ENCODE data around the gene LIMCH1. TPM values are rescaled to one million over a fixed set of nuclear protein-coding genes. Genes with fewer than 3 reads are reported as not detected.
"Not testable (repeated sequence)": the region's sequence is repeated elsewhere in the genome, so short reads cannot be mapped to it uniquely, and the experiment has no call there.

The LIMCH1 gene
- total RNA-seq, 2 donors from 2014 or later: 9.3 to 24.1 TPM

DNA sequence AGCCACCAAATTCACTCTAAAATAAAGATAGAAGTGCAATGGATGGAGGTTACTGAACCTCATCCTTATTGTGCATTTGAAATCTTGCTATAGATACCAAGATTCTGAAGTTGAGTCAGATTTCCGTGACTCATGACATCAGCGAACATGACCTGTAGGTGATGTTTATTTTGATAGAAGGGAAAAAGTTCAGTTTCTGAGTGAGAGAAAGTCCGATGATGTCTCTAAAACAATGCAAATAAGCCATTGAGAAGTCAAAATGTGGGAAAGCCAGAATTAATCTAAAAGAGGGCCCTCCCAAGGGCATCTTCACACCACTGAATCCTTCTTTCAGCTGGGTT, 190.6 kb downstream of the LIMCH1 start:
- no peaks in the 10 kb centered on the region for H3K36me3 ChIP-seq (replicated peaks in 1 of 2; ENCODE audit: insufficient read depth in 1 of 2, low read depth in 2 of 2)
- no peaks in the 10 kb centered on the region for H3K27me3 ChIP-seq
- no peaks in the 10 kb centered on the region for H3K4me1 ChIP-seq
- no peak for ATAC-seq
- intact Hi-C loops (cut with DNase I): no loop called here
- H3K27ac ChIP-seq: no peak overlapping the region
- no peak overlapping the region for H3K4me3 ChIP-seq
- no peaks in the 10 kb centered on the region for H3K9me3 ChIP-seq
- 72 to 74% methylated on average over 3 of the region's 3 CpGs for WGBS, 2 donors
- no peak for DNase-seq
- TF ChIP-seq POLR2A (IDR thresholded peaks at IDR 0.05) (no peak), CTCF (IDR thresholded peaks at IDR 0.05) (no peak)

- Histone ChIP-seq H3K27ac (no peak overlapping the region), H3K4me3 (no peak overlapping the region), H3K27me3 (no peaks in the 10 kb centered on the region), H3K4me1 (no peaks in the 10 kb centered on the region), H3K9me3 (no peaks in the 10 kb centered on the region), H3K36me3 (replicated peaks in 1 of 2; ENCODE audit: insufficient read depth in 1 of 2, low read depth in 2 of 2) (no peaks in the 10 kb centered on the region)
- TF ChIP-seq CTCF (IDR thresholded peaks at IDR 0.05) (no peak), POLR2A (IDR thresholded peaks at IDR 0.05) (no peak)
- DNase-seq: no peak
- intact Hi-C loops (cut with DNase I): no loop called here
- 29 to 42% methylated on average over 12 of the region's 12 CpGs for WGBS, 2 donors
- no peak for ATAC-seq
These were observed 193.7 kb downstream of the LIMCH1 start for GRCh38 chr4:41731569-41732126.

- Histone ChIP-seq H3K9me3 (no peaks in the 10 kb centered on the region), H3K27me3 (no peaks in the 10 kb centered on the region), H3K27ac (no peak overlapping the region), H3K36me3 (replicated peaks in 1 of 2; ENCODE audit: insufficient read depth in 1 of 2, low read depth in 2 of 2) (no peaks in the 10 kb centered on the region), H3K4me1 (no peaks in the 10 kb centered on the region), H3K4me3 (no peak overlapping the region)
- intact Hi-C loops (cut with DNase I): no loop called here
- ATAC-seq (no peak), DNase-seq (no peak)
- no peak for TF ChIP-seq CTCF (IDR thresholded peaks at IDR 0.05)
- TF ChIP-seq POLR2A (IDR thresholded peaks at IDR 0.05): no peak
- WGBS, 2 donors: 49 to 57% methylated on average over 3 of the region's 3 CpGs
These were observed 196.4 kb downstream of the LIMCH1 start for GRCh38 chr4:41734371-41734770.

DNA sequence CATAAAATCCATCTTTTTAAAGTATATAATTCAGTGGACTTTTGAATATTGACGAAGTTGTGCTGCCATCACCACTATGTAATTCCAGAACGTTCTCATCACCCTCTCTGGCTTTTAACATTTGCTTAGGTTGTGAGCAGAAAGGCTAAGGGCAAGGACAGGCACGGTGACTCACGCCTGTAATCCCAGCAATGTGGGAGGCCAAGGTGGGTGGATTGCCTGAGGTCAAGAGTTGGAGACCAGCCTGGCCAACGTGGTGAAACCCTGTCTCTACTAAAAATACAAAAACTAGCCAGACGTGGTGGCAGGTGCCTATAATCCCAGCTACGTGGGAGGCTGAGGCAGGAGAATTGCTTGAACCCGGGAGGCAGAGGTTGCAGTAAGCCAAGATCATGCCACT, 199.5 kb downstream of the LIMCH1 start:
- DNase-seq; H3K4me1 ChIP-seq; H3K4me3 ChIP-seq; H3K9me3 ChIP-seq; H3K27me3 ChIP-seq; ATAC-seq; H3K27ac ChIP-seq; H3K36me3 ChIP-seq (replicated peaks in 1 of 2; ENCODE audit: insufficient read depth in 1 of 2, low read depth in 2 of 2); intact Hi-C loops (cut with DNase I): not testable (repeated sequence)
- 52 to 62% methylated on average over 8 of the region's 8 CpGs for WGBS, 2 donors

GRCh38 chr4:41741354-41741753, 203.4 kb downstream of the LIMCH1 start:
- TF ChIP-seq POLR2A (IDR thresholded peaks at IDR 0.05) (no peak), CTCF (IDR thresholded peaks at IDR 0.05) (no peak)
- Histone ChIP-seq H3K27ac (no peak overlapping the region), H3K4me3 (no peak overlapping the region), H3K9me3 (no peaks in the 10 kb centered on the region), H3K4me1 (peaks cover 4% of the 10 kb centered on the region), H3K27me3 (peaks cover 0 to 12% of the 10 kb centered on the region in 2 donors), H3K36me3 (replicated peaks in 1 of 2; ENCODE audit: insufficient read depth in 1 of 2, low read depth in 2 of 2) (no peaks in the 10 kb centered on the region)
- WGBS, 2 donors: 44 to 59% methylated on average over 2 of the region's 2 CpGs
- no peak for DNase-seq
- no peak for ATAC-seq
- intact Hi-C loops (cut with DNase I): no loop called here

All from body of pancreas (tissue), 4 donors.